GM23248 (cell line): Measurements from ENCODE around the gene BMAL1. TPM values are rescaled to one million over a fixed set of nuclear protein-coding genes. Genes with fewer than 3 reads are reported as not detected.

ENCODE experiments used
- DNase-seq: peaks from one replicate; pipeline ENCODE4 v3.0.0-alpha.2; 2015
- H2AFZ ChIP-seq: fragments of 200-600 bp; sonication (generic); 2 replicates; pipeline ENCODE4 v1.6.1; 2016; ENCODE audit warnings: antibody characterized with exemption
- H3F3A ChIP-seq: fragments of 200-600 bp; sonication (generic); 2 replicates; pipeline ENCODE4 v1.6.1; 2016; ENCODE audit warnings: mild to moderate bottlenecking, antibody characterized with exemption, mixed run types; ENCODE audit not compliant: insufficient read depth
- H3K27ac ChIP-seq: fragments of 200-600 bp; sonication (generic); 2 replicates; pipeline ENCODE4 v1.5.1; 2016; ENCODE audit warnings: mild to moderate bottlenecking
- H3K27me3 ChIP-seq: fragments of 200-600 bp; sonication (generic); replicated peaks from 2 replicates; pipeline ENCODE4 v1.6.1; 2016; ENCODE audit warnings: mild to moderate bottlenecking; ENCODE audit not compliant: insufficient read depth
- H3K36me3 ChIP-seq: fragments of 200-600 bp; sonication (generic); 2 replicates; pipeline ENCODE4 v1.6.1; 2016; ENCODE audit warnings: low read depth, mild to moderate bottlenecking
- H3K4me1 ChIP-seq: fragments of 200-600 bp; sonication (generic); 2 replicates; pipeline ENCODE4 v1.6.1; 2016; ENCODE audit warnings: mild to moderate bottlenecking; ENCODE audit not compliant: insufficient read depth
- H3K4me2 ChIP-seq: fragments of 200-600 bp; sonication (generic); one replicate; pipeline ENCODE4 v1.6.1; 2016; ENCODE audit warnings: mild to moderate bottlenecking; ENCODE audit not compliant: unreplicated experiment
- H3K4me3 ChIP-seq: fragments of 200-600 bp; sonication (generic); 2 replicates; pipeline ENCODE4 v1.5.1; 2016; ENCODE audit warnings: mild to moderate bottlenecking
- H3K79me2 ChIP-seq: fragments of 200-600 bp; sonication (generic); 2 replicates; pipeline ENCODE4 v1.6.1; 2016; ENCODE audit warnings: mild to moderate bottlenecking; ENCODE audit not compliant: insufficient read depth
- H3K9ac ChIP-seq: fragments of 200-600 bp; sonication (generic); 2 replicates; pipeline ENCODE4 v1.6.1; 2016; ENCODE audit warnings: mild to moderate bottlenecking
- H3K9me2 ChIP-seq: fragments of 200-600 bp; sonication (generic); 2 replicates; pipeline ENCODE4 v1.6.1; 2016; ENCODE audit warnings: mixed run types, mild to moderate bottlenecking, moderate library complexity; ENCODE audit not compliant: insufficient read depth
- H3K9me3 ChIP-seq: fragments of 200-600 bp; sonication (generic); one replicate; pipeline ENCODE4 v1.6.1; 2017; ENCODE audit warnings: low read depth
- H4K20me1 ChIP-seq: fragments of 200-600 bp; sonication (generic); 2 replicates; pipeline ENCODE4 v1.6.0; 2016; ENCODE audit not compliant: insufficient read depth
- EZH2 ChIP-seq: fragments of 200-600 bp; sonication (generic); IDR thresholded peaks from 2 replicates; pipeline ENCODE4 v1.6.1; 2018; ENCODE audit warnings: antibody characterized with exemption, mild to moderate bottlenecking; ENCODE audit not compliant: insufficient read depth, poor library complexity, severe bottlenecking
- EZH2phosphoT487 ChIP-seq: fragments of 200-600 bp; sonication (generic); IDR thresholded peaks from 2 replicates; pipeline ENCODE4 v1.6.1; 2018; ENCODE audit warnings: antibody characterized with exemption, moderate library complexity, mild to moderate bottlenecking, low read depth; ENCODE audit not compliant: insufficient read depth
- WGBS, 2 experiments: methylation state at CpG; one replicate each; pipeline ENCODE4 v1.1.6; 2015 to 2017; ENCODE audit warnings: low lambda C conversion rate in 2 of 2, low coverage in 1 of 2; ENCODE audit errors: missing lambda C conversion rate in 2 of 2; 5-methylcytosine and 5-hydroxymethylcytosine counted together
- in situ Hi-C: fragments of 300-500 bp; cut with MboI; formaldehyde crosslinking; loops from 2 replicates; pipeline ENCODE4 v1.15.0; 2020
- polyA plus RNA-seq: library from polyadenylated mRNA; unstranded; fragments of >200 nt; fragmentation: Nextera tagmentation; extraction: Ambion mirVana; gene quantifications from 2 replicates; pipeline ENCODE4 v1.2.1, GENCODE V29; 2016
- total RNA-seq: library from RNA; depleted of rRNA; stranded (reverse); fragments of >200 nt; shearing (Covaris generic); gene quantifications from 2 replicates; pipeline ENCODE4 v1.2.3, GENCODE V29; 2014

Gene BMAL1
- total and polyA plus RNA-seq, 2 experiments from 2014 or later: 31.9 to 41.7 TPM

- in situ Hi-C loops: no loop called here
- Histone ChIP-seq H3K4me3 (peak overlapping the region; percentile 86), H3K4me2 (peak overlapping the region; percentile 91)
Measured at GRCh38 chr11:13279487-13279834, 1.9 kb downstream of the BMAL1 start.

GRCh38 chr11:13280092-13280722 is 2.6 kb downstream of the BMAL1 start:
- peaks cover 71% of the 10 kb centered on the region for H3K79me2 ChIP-seq
- H3K4me2 ChIP-seq: peak overlapping the region; percentile 91
- no peak overlapping the region for H3K27ac ChIP-seq
- H3K4me1 ChIP-seq: peaks cover 20% of the 10 kb centered on the region
- peaks cover 25% of the 10 kb centered on the region for H3F3A ChIP-seq
- TF ChIP-seq EZH2phosphoT487 (no peak), EZH2 (no peak)
- no peaks in the 10 kb centered on the region for H3K9me2 ChIP-seq
- no peak overlapping the region for H2AFZ ChIP-seq
- 68% methylated on average over 3 of the region's 3 CpGs for WGBS, 2 experiments
- H3K9me3 ChIP-seq: no peaks in the 10 kb centered on the region
- no peaks in the 10 kb centered on the region for H3K36me3 ChIP-seq
- peak overlapping the region; percentile 86 for H3K4me3 ChIP-seq
- in situ Hi-C loops: no loop called here
- no peak overlapping the region for H3K9ac ChIP-seq
- DNase-seq: no peak
- H3K27me3 ChIP-seq: no peaks in the 10 kb centered on the region
- H4K20me1 ChIP-seq: peaks cover 6% of the 10 kb centered on the region

More at GRCh38 chr11:13279487-13279834, 1.9 kb downstream of the BMAL1 start:
- Histone ChIP-seq H3K9me3 (no peaks in the 10 kb centered on the region), H3F3A (peaks cover 25% of the 10 kb centered on the region), H2AFZ (peak overlapping the region; percentile 83; the same call in 1 of the 2 replicates), H4K20me1 (peaks cover 3% of the 10 kb centered on the region; the same call in 1 of the 2 replicates), H3K27ac (no peak overlapping the region), H3K27me3 (no peaks in the 10 kb centered on the region), H3K4me1 (peaks cover 20% of the 10 kb centered on the region), H3K9ac (peak overlapping the region; percentile 83), H3K79me2 (peaks cover 63% of the 10 kb centered on the region), H3K9me2 (no peaks in the 10 kb centered on the region), H3K36me3 (no peaks in the 10 kb centered on the region)
- TF ChIP-seq EZH2 (no peak), EZH2phosphoT487 (no peak)
- 38 to 46% methylated on average over 3 of the region's 3 CpGs for WGBS, 2 experiments
- no peak for DNase-seq

- Histone ChIP-seq H3K27me3 (no peaks in the 10 kb centered on the region), H3K9ac (no peak overlapping the region), H3F3A (peaks cover 25% of the 10 kb centered on the region), H3K79me2 (peaks cover 77% of the 10 kb centered on the region), H2AFZ (no peak overlapping the region), H3K4me2 (no peak overlapping the region), H3K4me3 (no peak overlapping the region), H3K9me3 (no peaks in the 10 kb centered on the region), H3K36me3 (no peaks in the 10 kb centered on the region), H3K4me1 (peaks cover 20% of the 10 kb centered on the region), H3K27ac (no peak overlapping the region), H4K20me1 (peaks cover 8% of the 10 kb centered on the region), H3K9me2 (no peaks in the 10 kb centered on the region)
- WGBS, 2 experiments: 64 to 67% methylated on average over 3 of the region's 3 CpGs
- no peak for TF ChIP-seq EZH2
- no peak for TF ChIP-seq EZH2phosphoT487
- in situ Hi-C loops: no loop called here
- DNase-seq: no peak
Measured at GRCh38 chr11:13280777-13281176, 3.2 kb downstream of the BMAL1 start.

GRCh38 chr11:13283636-13284035 is 6.0 kb downstream of the BMAL1 start:
- H3K27me3 ChIP-seq: no peaks in the 10 kb centered on the region
- no peaks in the 10 kb centered on the region for H3K9me3 ChIP-seq
- H3K4me1 ChIP-seq: peaks cover 29% of the 10 kb centered on the region
- no peak overlapping the region for H3K4me3 ChIP-seq
- peaks cover 98% of the 10 kb centered on the region for H3K79me2 ChIP-seq
- no peak overlapping the region for H3K9ac ChIP-seq
- peaks cover 27% of the 10 kb centered on the region for H3F3A ChIP-seq
- no peaks in the 10 kb centered on the region for H3K36me3 ChIP-seq
- H2AFZ ChIP-seq: no peak overlapping the region
- DNase-seq: no peak
- no peak overlapping the region for H3K4me2 ChIP-seq
- in situ Hi-C loops: no loop called here
- no peak overlapping the region for H3K27ac ChIP-seq
- TF ChIP-seq EZH2phosphoT487 (no peak), EZH2 (no peak)
- H4K20me1 ChIP-seq: peaks cover 8% of the 10 kb centered on the region
- WGBS, 2 experiments: 70 to 72% methylated on average over 4 of the region's 4 CpGs
- no peaks in the 10 kb centered on the region for H3K9me2 ChIP-seq
